ENCODE measurements around the gene ECE1.

Gene ECE1

DNA sequence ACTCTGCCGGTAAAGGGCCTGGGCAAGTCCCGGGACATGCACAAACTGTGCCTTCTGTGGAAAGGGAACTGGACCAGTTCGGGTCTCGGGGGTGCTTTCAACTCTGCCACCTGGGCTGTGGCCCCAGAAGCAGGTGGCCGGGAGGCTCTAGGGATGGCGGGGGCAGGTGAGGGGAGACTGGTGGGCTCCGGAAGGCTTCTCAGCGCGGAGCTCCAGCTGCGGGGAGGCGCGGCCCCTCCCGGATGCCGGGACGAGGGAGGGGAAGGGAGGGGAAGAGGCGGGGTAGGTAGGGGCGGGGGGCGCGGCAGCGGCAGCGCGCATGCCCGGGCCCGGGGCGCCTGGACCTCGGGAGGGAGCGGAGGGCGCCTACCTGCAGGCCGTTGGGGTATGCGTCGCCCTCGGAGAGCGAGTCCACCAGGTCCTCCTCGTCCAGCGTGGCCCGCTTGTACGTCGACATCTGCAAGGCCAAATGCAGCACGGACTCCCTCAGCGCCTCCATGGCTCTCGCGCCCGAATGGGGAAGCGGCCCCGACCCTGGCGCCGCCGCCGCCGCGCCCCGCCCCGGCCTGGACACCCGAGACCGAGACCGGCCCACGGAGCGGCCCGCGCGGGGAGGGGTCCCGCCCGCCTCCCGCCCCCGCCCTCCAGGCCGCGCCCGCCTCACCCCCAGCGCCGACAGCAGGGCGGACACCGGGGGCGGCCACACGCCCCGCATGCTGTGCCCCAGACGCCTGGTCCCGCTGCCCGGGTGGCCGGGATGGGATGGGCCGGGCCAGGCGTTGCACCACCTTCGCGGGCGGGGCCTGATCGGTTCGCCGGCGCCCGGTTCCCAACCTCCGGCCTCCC is at the start of gene ECE1:
TSS of gene ECE1 (minus strand) at position 764 of the 846 bp plus-strand sequence. CDS start at position 715, 49 bp downstream.
- no peak for DNase-seq (ENCODE audit: low read depth)

DNA sequence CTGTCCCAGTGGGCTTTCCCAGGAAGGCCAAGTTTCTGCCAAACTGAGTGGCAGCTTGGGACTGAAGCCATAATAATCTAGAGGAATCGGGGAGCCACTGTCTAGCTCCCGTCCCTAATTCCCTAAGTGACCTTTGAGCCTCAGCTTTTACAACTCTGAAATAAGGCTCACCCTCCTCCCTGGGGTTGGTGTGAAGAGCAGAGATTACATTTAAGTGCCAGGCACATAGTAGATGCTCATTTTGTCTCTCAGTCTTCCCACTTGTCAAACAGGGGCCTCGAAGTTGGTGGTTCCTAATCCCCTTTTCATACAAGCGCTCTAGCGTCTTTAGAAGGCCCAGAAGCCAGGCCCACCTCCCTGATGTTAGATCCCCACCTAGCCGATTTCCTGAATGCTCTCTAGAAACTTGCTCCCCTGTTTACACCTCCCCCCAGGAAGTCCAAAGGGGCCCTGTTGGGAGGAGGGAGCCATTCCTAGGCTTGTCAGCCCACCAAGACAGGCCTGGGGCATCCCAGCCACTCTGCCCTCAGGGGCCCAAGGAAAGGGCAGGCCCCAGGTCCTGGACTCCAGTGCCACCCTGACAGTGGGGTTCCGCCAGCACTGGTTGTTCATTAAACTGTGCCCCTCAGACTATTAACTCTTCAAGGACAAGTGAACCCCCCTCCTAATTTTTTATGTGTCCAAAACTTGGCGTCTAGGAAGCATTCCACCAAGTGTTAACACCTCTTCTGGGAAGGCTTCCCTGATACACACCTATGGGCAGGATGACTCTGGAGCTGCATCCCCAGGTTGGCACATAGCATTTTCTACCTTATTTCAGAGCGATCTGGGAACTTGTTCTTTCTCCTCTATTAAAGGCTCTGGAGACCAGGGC is 49.3 kb upstream of the ECE1 start:
- no peak for DNase-seq (ENCODE audit: low read depth)

DNA sequence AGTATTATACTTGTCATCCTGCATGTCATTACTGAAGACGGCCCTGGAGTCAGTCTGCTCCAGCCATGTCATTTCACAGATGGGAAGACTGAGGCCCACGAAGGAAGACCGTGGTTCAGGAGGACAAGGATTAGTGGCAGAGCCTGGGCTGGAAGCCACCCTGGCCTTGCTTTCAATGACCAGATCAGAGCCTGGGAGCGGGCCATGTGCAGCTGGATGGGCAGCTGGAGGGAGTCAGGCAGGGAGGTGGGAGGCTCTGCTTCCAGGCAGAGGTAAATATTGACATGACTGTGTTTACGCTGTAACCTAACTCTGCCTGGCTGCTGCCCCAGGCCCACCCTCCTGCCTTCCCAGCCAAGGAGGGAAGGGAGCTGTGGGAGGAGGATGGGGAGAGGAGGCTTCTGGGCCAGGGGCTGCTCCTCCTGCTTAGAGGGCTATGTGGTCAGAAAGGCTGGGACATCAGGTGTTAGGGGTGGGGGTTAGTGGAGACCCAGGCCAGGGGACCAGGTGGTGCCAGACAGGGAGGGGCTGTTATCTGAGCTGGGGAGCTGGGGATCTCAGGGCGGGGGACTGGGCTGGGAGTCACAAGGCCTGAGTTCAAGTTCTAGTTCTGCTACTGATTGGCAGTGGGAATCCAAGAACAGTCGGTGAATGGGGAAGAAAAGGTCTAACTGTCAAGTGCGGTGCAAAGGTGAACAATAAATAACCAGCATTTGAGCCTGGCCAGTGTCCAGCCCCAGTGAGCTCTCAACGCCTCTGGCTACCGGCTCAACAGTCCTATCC is 48.5 kb upstream of the ECE1 start:
- no peak for DNase-seq (ENCODE audit: low read depth)

DNA sequence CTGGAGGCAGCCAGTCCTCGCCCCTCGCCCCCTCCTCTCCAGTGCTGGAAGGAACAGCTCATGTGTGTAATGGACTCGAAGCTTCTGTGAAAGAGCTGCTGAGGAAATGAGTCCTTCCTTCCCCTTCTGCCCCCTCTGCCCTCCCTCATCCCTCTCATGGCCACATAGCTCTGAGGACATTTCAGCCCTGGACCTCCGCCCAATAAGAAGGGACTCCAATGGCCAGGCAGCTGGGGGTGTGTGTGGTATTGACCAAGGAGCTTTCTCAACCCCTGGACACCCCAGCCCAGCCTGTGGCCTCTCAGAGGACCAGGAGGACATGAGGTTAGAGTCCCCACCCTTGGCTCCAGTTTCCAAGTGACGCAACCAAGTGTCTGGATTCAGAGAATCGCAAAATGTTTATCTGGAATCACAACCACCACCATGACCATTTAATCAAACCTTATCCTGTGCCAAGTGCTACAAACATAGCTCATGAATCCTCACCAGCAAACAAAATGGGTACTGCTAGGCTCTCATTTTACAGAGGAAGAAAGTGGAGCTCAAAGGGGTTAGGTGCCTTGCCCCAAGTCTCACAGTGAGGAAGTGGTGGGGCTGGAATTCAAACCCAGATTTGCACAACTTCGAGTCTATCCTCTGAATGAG is 47.8 kb upstream of the ECE1 start:
- DNase-seq (ENCODE audit: low read depth) = no peak

DNA sequence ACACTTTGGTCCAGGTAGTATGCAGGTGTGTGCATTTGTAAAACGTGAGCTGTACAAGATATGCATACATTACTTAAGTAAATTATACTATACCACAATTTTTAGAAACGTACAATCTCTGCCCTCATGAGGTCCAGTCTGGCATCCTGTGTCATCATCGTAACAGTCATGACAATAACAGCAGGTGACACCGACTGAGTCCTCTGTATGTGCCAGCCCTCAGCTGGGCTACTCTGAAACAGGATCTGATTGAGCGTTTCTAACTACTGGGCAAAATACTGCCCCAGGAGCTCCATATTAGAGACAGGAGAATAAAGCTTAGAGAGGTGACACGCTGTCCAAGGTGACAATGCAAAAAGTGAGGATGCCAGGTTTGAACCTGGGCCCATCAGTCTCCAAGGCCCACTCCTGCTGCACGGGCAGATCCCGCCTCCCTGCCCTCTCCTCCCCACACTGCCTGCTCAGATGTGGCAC is 47.2 kb upstream of the ECE1 start:
- no peak for DNase-seq (ENCODE audit: low read depth)

DNA sequence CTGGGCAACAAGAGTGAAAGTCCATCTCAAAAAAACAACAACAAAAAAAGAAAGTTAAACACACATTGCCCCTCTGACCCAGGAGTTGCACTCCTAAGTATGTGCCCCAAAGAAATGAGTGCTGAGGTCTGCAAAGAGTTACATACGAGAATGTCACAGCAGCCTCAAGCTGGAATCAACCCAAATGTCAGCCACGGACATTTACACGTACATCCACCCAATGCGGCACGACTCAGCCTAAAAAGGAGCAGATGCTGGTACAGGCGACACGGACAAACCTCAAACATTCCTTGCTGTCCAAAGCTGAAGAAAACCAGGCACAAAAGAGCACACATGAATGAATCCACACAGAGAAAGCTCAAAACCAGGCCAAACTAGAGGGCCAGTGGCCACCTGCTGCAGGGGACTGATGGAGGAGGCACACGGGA is 46.8 kb upstream of the ECE1 start:
- no peak for DNase-seq (ENCODE audit: low read depth)

DNA sequence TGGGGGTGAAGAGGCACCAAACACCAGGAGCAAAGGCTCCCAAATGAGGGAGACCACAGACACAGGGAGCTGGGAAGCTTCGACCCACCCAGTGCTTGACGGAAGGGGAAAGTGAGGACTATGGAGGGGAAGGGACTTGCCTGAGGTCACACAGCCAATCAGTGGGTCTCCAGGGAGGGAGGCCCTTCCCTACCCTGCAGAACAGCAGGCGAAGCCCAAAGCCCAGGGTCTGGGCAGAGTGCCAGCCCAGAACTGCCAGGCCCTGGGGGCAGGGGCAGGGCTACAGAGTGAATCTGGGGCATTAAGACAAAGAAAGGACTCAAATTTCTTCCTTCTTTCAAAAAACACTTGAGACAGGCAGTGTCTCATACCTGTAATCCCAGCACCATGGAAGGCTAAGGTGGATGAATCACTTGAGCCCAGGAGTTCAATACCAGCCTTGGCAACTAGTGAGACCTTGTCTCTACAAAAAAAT is 45.5 kb upstream of the ECE1 start:
- DNase-seq (ENCODE audit: low read depth) = no peak

DNA sequence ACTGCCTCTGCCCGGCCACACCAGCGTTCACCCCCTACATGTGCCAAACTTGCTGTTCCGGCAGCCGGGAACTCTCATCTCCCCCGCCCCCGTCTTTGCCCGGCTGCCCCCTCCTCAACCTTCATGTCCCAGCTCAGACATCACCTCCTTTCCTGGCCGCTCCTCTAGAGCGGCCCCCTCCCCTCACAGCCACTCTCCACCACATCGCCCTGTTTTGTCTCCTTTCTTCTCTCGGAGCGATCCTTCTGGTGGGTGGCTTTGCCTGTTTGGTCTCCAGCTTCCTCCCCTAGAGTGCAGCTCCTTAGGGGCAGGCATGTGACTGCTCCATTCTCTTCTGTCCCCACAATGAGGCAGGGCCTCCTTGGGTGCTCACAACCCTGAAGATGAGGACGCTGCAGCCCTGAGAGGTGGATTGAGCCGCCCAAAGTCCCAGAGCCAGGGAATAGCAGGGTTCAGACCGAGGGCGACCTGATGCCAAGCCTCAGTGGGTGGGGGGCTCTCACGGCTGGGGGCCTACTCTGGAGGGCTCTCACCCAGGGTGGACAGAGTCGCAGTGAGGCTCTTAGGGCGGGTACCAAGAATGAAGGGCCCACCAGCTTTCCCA is 44.9 kb upstream of the ECE1 start:
- DNase-seq (ENCODE audit: low read depth) = no peak

DNA sequence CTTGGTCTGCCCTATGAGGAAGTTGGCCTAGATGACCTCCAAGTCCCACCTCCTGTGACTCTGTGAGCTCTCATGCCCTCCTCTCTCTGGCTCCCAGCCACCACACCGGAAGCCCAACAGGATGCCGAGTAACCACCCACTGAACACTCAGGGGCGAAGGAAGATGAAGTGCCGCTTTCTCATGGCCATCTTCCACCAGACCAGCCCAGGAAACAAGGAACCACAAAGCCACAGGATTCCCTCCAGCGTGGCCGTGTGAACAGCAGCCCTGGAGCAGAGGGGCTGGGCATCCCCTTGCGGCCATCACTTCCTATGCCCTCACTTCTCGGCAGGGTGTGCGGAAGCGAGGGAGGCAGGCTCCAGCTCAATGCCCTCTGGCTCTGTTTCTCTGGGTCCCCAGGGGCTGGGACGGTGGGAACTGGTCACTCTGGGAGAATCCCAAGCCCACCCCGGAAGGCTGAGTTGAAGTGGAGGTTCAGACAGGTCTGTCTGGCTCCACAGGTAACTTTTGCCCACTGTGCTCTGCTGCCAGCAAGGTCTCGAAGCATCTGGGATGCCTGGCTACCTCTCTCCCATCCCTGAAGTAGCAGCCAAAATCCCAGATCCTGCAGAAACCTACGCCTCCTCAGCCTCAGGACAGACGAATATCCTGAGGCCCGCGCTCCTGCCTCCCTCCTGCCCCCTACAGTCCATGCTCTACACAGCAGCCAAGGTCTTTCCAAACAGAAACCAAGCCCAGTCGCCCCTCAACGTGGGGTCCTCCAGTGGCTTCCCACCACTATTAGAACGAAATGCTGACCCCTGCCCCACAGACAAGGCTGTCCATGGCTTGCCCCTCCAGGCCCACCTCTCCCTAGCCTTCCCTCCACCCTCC is 44.2 kb upstream of the ECE1 start:
- DNase-seq (ENCODE audit: low read depth) = peak; percentile 60

DNA sequence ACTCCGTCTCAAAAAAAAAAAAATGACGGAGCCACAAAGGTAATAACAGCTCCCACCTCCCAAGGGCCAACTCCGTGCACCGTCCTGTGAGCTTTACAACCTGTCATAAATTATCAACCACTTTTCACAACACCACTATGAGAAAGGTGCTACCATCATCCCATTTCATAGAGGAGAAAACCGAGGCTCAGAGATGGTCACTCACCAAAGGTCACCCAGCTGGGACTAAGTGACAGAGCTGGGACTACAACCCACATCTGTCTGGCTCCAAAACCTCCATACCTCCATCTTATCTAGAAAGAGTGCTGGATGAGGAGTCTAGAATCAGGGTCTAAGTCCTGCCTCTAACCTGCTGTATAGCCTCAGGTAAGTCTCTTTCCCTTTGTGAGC is 43.6 kb upstream of the ECE1 start:
- no peak for DNase-seq (ENCODE audit: low read depth)

DNA sequence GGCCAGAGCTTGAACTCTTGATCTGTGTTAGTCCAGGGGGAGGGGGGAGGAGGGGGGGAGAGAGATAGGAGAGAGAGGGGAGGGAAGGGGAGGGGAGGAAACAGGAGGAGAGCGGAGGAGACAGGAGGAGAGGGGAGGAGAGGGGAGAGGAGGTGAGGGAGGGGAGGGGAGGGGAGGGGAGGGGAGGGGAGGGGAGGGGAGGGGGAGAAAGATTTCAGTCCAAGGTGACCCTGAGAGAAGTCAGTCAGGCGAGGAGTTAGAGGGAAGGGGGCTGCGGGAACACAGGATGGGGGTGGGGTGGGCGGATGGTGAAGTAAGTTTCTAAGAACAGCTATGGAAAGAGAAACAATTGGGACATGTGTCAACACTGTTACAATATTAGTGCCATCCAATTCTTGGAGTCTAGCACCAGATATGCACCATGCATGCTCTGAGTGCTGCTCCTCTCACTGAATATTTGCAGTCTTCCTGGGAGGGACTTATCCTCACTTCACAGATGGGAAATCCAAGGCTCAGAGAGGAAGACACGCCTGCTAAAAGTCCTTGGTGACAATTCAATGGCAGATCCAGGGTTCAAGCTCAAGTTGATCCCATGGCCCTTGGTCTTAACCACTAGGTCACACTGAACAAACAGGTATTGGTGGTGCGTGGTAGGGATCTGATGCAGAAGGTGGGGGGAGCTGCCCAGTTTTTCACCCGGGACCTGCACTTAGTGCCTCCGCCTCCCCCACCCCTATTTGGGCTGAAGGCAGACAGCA is 42.5 kb upstream of the ECE1 start:
- DNase-seq (ENCODE audit: low read depth) = no peak

DNA sequence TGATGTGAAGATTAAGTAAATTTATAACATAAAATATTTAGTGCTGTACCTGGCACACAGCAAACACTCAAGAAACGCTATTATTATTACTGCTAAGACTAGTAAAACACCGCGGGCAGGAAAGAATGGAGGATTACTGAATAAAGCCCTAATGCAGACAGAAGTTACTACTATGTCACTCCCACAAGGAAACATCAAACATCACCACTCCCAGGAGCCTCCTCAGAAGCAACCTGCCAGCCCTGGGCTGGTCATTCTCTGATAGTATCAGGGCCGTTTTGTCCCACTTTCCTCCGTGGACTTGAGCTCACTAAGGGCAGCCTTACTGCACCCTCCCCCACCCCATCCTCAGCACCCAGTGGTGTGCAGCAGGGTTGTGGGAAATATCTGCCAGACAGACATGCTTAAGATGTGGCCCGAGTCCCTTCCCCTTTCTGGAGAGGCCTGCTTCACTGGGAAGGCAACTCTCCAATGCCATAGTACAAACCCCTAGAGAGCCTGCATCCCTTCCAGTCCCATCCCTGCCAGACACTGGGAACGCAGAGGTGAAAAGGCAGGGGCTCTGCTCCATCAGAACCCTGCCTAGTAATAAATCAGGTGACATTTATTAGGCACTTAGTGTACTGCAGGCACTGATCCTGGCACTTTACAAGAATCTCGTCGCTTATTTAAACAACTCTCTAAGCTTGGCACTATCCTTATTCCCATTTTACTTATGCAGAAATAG is 41.7 kb upstream of the ECE1 start:
- no peak for DNase-seq (ENCODE audit: low read depth)

DNA sequence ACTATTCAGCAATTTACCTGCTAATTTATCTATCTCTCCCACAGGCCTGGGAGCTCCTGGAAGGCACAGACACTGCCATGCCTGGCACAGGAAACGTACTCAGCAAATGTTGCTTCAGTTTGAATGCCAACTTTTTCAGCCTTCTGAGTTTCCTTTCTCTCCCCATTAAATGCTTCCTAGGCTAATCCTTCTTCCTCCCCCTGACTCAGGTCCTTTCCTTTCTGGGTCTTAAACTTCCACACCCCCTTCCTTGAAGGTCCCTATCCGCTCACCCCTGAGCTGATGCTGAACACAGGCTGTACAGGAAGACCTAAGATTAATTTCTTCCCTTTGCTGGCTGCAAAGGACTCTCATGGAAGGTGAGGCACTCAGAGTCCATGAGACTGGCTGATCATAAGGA is 40.3 kb upstream of the ECE1 start:
- DNase-seq (ENCODE audit: low read depth) = no peak

DNA sequence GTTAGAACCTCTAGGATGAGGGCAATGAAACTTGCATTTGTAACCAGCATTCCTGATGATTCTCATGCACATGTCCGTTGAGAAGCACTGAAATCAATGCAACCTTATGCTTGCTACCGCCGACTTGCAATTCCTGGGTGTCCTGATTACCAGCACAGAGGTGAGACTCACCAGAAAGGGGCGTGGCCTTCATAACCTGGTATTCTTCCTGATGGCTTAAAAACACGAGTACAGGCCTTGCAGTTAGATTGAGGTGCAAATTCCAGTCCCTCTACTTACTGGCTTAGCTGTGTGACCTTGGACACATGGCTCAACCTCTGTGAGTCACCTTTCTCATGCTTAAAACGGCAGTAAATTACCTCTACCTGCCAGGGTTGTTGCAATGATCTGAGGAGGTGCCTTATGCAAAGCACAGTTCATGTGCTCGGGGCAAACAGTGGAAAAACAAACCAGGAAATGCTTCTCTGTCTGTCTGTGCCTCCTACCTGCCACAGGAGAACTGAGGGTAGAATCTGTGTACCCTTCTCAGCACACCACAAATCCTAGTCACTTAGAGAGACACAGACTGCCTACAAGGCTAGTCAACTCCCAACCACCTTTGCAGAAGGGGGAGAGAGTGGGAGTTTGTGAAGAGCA is 39.1 kb upstream of the ECE1 start:
- no peak for DNase-seq (ENCODE audit: low read depth)

DNA sequence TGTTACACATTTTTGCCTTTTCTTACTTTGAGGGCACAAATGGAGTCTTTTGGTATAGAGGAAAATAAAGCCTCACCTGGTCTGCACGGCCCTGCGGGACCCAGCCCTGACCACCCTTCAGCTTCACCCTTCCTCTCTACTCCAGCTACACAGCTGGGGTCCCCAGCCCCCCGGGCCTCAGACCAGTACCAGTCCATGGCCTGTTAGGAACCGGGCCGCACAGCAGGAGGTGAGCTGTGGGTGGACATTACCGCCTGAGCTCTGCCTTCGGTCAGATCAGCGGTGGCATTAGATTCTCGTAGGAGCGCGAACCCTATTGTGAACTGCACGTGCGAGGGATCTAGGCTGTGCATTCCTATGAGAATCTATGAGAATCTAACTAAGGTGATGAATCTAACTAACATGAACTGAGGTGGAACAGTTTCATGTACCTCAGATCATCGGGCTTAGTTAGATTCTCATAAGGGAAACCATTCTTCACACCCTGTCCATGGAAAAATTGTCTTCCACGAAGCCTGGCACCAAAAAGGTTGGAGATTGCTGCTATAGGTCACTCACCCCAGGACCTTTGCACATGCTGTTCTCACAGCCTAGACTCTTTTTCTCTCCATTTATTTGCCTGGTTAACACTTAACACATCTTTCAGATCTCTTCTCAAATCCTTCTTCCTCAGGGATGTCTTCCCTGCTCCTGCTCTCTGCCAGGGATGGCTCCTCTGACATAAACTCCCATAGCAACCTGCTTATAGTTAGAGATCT is 37.5 kb upstream of the ECE1 start:
- DNase-seq (ENCODE audit: low read depth) = no peak

DNA sequence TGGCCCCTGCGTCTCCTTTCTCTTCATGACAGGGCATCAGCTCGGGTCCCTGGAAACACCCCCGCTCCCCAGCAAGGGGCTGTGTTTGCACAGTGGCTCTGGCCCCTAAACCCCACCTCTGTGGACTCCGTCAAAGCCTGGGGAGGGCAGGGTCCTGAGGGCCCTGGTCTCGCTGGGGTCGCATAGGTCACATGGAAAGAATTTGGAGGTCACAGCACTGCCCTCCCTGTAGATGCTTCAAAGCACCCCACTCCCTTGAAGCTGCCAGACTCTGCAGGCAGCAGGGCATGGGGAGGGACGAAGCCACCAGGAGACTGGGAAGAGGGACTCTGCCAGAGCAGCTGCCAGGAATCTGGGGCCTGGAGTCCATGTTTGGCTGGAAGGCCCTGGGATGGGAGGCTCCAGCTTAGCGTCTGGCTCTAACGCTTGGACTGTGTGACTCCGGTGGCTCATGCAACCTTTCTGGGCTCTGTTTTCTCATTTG is 36.6 kb upstream of the ECE1 start:
- no peak for DNase-seq (ENCODE audit: low read depth)

DNA sequence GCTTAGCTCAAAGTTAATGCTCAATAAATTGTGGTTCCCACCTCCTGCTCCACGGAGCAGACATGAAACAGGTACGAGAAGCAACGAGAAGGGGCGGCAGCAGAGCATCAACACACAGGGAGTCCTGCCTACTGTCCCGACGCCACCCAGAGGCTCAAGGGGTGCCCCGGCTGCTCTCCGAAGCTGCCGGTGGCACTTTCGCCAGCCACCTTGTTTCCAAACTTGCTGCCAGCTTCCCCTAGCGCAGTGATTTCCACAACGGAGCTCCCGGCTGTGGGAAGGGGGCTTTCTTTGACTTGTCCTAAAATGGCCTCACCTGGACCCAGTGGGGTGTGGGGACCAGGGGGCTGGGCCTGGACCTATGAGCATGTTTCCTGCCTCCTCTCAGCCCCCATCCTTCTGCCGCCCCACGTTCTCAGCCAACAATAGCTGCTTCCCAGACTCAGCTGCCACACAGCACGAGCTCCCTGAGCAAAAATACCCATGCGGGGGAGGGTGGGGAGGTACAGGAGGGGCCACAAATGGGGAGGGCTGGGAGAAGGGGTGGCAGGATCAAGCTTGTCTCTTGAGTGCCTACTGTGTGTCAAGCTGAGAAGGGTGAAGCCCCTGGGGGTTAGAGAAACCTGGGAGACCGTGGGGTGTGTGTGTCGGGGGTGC is 35.6 kb upstream of the ECE1 start:
- no peak for DNase-seq (ENCODE audit: low read depth)

Measured in HS-5 (cell line).